NCI-H748 treated with DMSO at 0.1 percent for 48 hours (cell line): ENCODE measurements around the gene BPIFB6.

Experiments
- DNase-seq: peaks from one replicate; lab custom pipeline; 2025; lab: John Stamatoyannopoulos, UW

The BPIFB6 gene

DNA sequence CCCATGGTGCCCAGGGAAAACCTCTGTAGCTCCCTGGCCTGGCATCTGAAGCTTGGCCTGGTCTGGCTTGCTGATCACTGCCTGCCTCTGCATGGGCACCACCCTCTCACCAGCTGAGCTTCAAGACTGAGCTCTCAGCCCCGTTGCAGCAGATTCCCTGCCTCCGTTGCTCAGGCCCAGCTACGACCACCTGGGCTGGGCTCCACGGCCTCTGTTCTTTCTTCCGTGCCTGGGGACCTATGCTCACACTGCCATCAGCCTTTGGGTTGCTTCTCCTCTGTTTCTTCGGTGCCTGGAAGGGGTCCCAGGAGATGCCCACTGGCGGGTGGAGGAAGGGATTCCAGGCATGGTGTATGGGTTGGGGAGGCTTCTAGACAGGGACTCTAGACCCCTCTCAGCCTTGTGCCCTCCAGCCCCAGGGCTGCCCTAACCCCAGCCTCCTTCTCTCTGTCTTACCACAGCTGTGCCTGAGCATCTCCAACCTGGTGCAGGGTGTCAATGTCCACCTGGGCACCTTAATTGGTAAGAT, 14.8 kb upstream of the BPIFB6 start:
- no peak for DNase-seq

DNA sequence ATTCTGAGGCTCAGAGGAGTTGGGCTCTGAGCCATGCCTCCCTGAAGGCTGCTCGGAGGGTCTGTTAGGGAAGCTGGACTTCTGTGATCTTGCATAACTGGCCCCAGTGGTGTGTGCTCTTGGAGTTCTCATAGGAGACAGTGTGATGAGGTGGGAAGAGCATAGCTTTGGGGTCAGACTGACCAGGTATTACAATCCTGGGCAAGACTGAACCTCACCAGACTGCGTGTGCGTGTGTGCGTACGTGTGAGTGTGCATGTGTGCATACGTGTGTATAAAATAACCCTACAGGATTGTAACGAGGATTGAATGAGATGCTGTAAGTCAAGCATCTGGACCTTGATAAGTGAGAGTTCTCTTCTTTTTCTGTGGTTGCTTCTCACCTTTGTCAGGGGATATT, 13.9 kb upstream of the BPIFB6 start:
- DNase-seq: no peak

DNA sequence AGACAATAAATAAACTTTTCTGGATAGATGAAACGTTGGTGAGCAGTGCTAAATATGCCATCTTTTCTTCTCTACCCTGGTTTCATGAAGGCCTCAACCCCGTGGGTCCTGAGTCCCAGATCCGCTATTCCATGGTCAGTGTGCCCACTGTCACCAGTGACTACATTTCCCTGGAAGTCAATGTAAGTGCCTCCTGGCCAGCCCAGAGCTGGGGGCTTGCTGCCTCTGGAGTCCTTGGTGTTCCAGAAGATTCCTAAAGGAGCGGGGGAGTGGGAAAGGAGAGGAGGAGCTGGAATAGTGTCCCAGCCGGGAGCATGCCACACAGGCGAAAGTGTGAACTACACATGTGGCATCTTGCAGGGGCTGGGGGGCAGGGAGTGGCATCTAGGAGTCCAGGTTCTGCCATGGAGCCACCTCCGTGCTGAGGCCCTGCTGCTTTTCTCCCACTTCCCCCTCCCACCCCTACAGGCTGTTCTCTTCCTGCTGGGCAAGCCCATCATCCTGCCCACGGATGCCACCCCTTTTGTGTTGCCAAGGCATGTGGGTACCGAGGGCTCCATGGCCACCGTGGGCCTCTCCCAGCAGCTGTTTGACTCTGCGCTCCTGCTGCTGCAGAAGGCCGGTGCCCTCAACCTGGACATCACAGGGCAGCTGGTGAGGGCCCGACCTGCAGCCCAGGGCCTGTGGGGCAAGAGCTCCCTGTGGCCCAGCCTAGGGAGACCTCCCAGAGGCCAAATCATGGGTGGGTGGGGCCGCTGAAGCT, 13.1 kb upstream of the BPIFB6 start:
- DNase-seq: no peak

- no peak for DNase-seq
Observed at GRCh38 chr20:33019465-33020277, 11.8 kb upstream of the BPIFB6 start.

DNA sequence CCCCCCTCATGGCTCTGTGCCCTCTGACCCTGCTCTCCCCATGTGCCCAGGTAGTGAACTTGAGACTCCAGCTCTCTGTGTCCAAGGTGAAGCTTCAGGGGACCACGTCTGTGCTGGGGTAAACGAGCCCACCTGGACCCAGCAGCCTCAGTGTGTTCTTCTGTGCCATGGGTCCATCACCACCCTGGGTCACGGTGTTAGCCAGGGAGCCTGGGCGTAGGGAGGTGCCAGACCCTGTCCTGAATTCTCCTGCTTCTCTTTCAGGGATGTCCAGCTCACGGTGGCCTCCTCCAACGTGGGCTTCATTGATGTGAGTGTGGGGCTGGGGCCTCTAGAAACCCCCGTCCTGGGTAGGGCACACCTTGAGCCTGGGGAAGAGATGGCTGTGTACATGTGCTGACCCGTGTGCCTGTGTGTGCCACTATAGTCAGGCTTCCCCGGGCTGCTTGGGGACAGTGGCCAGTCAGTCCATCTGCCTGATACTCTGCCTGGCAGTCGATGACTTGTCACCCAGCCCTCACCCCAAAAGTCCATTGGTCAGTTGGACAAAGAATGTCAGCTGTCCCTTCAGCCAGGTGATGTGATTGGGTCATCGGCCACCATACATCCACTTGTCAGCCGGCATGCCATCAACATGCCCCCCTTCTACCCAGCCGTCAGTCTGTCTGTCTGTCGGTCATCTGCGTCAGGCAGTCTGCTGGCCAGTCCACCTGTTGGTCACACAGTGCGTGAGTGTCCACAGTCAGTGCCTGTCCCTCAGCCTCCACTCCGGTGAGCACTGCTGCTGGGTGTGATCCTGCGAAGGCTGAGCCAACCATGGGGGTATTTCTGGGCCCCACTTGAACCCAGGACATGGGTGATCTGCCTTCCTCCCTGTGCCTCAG, 10.9 kb upstream of the BPIFB6 start:
- DNase-seq: no peak

DNA sequence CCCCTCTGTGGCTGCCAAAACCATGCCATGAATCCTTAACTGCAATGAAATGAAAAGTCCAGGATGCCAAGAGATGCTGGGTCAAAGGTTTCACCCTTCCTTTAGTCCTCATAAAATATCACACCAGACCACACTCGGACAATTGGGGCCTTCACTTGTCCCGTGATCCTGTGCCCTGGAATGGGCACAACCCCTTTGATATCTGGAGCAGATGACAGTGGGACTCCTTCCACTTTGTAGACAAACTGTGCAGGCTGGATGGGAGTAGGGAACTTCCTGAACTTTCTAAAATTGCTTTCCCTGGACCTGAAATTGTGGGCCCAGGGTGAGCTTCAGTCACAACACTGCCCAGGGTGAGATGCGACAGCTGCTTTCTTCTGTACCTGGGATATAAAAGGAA, 9.6 kb upstream of the BPIFB6 start:
- DNase-seq: no peak

DNA sequence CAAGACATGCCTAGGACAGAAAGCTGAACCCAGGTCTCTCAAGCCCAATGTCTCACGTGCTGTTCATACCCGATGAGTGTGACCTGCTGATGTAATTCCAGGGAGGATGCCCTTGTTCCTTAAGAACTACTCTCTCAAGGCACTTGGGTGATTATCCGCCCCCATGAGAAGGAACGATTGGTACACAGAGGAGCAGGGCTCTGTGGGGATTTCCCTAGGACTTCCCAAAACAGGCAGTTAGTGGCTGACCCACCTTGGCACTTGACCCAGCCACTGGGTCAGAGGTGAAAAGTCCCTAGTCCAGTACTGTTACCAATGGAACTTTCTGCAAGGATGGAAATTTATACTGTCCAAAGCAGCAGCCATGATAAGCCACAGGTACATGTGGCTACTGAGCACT, 9.2 kb upstream of the BPIFB6 start:
- no peak for DNase-seq

DNA sequence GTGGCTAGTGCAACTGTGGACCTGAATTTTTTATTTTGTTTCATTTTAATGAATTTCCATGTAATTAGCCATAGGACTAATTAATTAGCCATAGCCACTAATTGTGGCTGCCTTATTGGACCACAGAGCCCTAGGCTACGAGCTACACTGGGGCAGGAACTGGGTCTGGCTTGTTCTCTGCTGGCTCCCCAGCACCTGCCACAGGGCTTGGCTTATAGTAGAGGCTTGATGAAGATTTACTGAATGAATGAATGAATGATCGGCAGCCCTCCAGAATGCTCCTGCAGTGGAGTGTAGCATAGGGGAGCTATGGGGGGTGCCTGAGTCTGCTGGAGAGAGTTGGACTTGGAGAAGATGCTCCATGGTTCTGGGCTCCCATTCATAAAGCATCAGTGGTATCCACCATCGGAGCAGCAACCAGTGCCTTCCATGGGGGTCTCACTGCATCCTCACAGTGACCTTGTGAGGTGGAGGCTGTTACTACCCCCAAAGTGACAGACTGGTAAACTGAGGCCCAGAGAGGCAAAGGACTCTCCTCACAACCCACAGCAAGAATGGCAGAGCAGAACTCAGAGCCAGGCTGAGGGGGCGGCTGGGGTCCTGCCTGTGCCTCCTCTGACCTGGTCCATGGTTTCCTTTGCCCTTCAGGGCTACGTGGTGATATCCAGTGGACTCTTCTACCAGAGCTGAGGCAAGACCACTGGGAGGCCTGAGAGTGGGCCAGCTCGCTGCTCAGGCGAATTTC, 8.6 kb upstream of the BPIFB6 start:
- DNase-seq: no peak

DNA sequence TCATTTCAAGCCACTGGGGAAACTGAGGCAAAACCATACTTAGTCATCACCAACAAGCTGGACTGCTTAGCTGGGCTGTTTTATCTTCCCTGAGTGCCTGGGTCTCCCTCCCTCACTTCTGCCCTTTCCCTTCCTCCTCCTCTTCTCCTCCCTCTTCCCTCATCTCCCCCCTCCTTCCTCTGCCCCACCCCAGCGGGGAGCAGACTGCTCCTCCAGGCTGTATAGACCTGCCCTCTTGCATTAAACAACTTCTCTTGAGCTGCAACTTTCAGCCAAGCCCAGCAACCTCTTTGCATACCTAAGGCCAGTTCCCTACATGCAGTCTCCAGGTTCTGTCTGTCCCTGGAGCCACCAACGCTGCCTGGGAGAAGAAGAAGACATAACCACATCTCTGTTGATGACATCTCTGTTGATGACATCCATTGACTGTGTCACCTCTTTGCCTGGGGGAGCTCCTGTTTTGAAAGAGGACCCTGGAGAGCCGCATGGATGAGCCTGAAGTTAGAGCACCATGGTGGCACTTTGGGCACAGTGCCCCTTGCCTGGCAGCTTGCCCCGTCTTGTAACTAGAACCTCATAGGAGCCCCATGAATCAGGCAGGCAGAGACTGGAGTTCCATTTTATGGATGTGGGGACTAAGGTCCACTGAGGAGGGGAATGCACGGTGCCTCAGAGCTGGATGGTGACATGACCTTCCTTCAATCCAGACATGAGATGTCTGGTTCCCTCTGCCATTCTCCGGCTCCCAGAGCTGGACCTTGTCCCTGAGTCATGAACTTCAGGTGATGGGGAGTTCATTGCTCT, 7.8 kb upstream of the BPIFB6 start:
- DNase-seq: no peak

DNA sequence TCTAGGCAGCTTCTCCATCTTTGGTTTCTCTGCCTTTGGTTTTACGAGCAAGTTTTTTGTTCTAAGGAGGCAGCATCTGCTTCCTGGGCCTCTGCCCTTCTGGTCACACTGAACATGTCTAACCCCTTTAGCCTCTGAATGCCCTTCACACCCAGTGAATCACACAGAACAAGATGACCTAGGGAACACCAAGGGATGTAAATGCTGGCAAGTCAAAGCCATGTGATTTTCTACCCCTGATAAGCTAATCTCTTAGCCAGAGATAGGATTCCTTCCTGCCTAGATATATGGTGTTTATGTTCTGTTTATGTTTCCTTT, 7.2 kb upstream of the BPIFB6 start:
- DNase-seq: no peak

GRCh38 chr20:33024609-33025317, 6.7 kb upstream of the BPIFB6 start:
- no peak for DNase-seq

- DNase-seq: no peak
Observed at GRCh38 chr20:33025318-33025876, 6.1 kb upstream of the BPIFB6 start.

DNA sequence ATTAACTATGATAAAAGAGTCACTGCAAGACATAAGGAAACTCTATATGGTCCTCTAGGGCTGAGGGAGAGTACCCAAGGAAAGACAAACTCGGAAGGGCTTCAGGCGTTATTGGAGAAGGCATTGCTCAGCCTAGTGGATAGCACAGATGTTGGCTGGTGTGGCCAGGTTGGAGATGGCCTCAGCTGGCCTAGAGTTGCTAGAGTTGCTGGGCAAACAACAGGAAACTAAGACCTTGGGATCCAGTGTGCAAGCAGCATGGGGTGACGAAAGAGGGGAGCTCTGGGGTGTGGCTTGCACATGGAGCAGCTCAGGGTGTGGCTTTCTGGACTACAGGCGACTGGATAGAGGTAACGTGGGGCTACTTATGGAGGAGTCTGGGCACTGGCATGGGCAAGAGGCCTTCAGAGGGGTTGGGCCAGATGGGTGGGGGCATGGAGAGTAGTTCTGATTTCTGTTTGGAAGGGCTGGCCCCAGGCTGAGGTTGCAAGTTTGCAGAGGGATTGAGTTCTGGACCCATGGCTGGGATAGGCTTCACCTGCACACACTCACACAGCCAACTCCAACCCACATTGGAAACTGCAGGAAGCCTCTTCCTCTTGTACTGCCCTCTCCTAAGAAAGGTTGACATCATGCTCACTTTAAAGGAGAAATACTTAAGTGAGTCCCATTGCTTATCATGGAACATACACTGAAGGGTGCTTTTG, 5.2 kb upstream of the BPIFB6 start:
- DNase-seq: no peak

GRCh38 chr20:33026779-33027759, 4.4 kb upstream of the BPIFB6 start:
- DNase-seq: no peak

GRCh38 chr20:33027769-33028751, 3.4 kb upstream of the BPIFB6 start:
- no peak for DNase-seq

DNA sequence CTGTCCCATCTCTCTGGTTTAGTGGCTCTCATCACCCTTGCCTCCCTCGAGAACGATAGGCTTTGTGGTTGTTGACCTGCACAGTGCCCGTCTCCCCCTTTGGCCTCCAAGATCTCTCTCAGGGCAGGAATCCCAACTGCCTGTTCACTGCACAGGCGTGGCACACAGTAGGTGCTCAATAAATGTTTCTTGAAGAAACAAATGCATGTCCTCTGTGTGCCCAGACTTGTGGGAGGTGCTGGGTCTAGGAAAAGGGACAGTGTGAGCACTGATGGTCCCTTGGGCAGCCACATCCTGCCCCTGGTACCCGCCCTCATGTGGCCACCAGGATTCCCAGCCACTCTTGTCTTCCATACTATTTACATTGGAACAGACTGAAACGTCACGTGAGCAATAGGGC, 2.6 kb upstream of the BPIFB6 start:
- DNase-seq: no peak

- no peak for DNase-seq
Observed at GRCh38 chr20:33030076-33030475, 1.4 kb upstream of the BPIFB6 start.
